Measurements from ENCODE around the gene OPRM1. TPM values are rescaled to one million over a fixed set of nuclear protein-coding genes. Genes with fewer than 3 reads are reported as not detected.

OPRM1 gene
- total RNA-seq, 4 donors from 2014 or later: 0.40 to 1.2 (median 0.88) TPM

- Histone ChIP-seq H3K27ac (replicated peaks in 1 of 4) (no peak overlapping the region), H3K36me3 (no peaks in the 10 kb centered on the region), H3K27me3 (no peaks in the 10 kb centered on the region), H3K9me3 (no peaks in the 10 kb centered on the region), H3K4me1 (peaks cover 0 to 4% (median 2%) of the 10 kb centered on the region in 4 donors), H3K4me3 (no peak overlapping the region)
- TF ChIP-seq, protein P1, sequence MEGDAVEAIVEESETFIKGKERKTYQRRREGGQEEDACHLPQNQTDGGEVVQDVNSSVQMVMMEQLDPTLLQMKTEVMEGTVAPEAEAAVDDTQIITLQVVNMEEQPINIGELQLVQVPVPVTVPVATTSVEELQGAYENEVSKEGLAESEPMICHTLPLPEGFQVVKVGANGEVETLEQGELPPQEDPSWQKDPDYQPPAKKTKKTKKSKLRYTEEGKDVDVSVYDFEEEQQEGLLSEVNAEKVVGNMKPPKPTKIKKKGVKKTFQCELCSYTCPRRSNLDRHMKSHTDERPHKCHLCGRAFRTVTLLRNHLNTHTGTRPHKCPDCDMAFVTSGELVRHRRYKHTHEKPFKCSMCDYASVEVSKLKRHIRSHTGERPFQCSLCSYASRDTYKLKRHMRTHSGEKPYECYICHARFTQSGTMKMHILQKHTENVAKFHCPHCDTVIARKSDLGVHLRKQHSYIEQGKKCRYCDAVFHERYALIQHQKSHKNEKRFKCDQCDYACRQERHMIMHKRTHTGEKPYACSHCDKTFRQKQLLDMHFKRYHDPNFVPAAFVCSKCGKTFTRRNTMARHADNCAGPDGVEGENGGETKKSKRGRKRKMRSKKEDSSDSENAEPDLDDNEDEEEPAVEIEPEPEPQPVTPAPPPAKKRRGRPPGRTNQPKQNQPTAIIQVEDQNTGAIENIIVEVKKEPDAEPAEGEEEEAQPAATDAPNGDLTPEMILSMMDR (IDR thresholded peaks at IDR 0.05): no peak
- TF ChIP-seq EP300 (IDR thresholded peaks at IDR 0.05): no peak
- no peak for TF ChIP-seq POLR2AphosphoS5 (IDR thresholded peaks at IDR 0.05)
- no peak for TF ChIP-seq POLR2A (IDR thresholded peaks at IDR 0.05; ENCODE audit: low read depth)
- intact Hi-C loops (cut with DNase I): no loop called here
- DNase-seq (ENCODE audit: extremely low spot score): no peak
- WGBS: 83% methylated on average over 3 of the region's 3 CpGs
Observed at GRCh38 chr6:154202339-154202738, 163.3 kb downstream of the OPRM1 start.

- WGBS: 89% methylated on average over 6 of the region's 6 CpGs
- TF ChIP-seq, protein P1 (IDR thresholded peaks at IDR 0.05): no peak
- TF ChIP-seq EP300 (IDR thresholded peaks at IDR 0.05) (no peak), POLR2AphosphoS5 (IDR thresholded peaks at IDR 0.05) (no peak), POLR2A (IDR thresholded peaks at IDR 0.05; ENCODE audit: low read depth) (no peak)
- intact Hi-C loops (cut with DNase I): no loop called here
Observed at GRCh38 chr6:154202958-154203357, 163.9 kb downstream of the OPRM1 start.

GRCh38 chr6:154206141-154206540 lies 167.1 kb downstream of the OPRM1 start:
- no peak for DNase-seq (ENCODE audit: extremely low spot score)
- H3K27me3 ChIP-seq: no peaks in the 10 kb centered on the region
- 81% methylated on average over 2 of the region's 2 CpGs for WGBS
- intact Hi-C loops (cut with DNase I): no loop called here
- H3K4me3 ChIP-seq: no peak overlapping the region
- TF ChIP-seq, protein P1 (IDR thresholded peaks at IDR 0.05): no peak
- TF ChIP-seq POLR2A (IDR thresholded peaks at IDR 0.05; ENCODE audit: low read depth) (no peak), POLR2AphosphoS5 (IDR thresholded peaks at IDR 0.05) (no peak), EP300 (IDR thresholded peaks at IDR 0.05) (no peak)
- no peaks in the 10 kb centered on the region for H3K4me1 ChIP-seq
- no peak overlapping the region for H3K27ac ChIP-seq (replicated peaks in 1 of 4)
- H3K36me3 ChIP-seq: no peaks in the 10 kb centered on the region
- no peaks in the 10 kb centered on the region for H3K9me3 ChIP-seq

More at GRCh38 chr6:154202958-154203357, 163.9 kb downstream of the OPRM1 start:
- DNase-seq (ENCODE audit: extremely low spot score): no peak
- H3K4me1 ChIP-seq: no peaks in the 10 kb centered on the region
- H3K4me3 ChIP-seq: no peak overlapping the region
- H3K27me3 ChIP-seq: no peaks in the 10 kb centered on the region
- H3K36me3 ChIP-seq: no peaks in the 10 kb centered on the region
- H3K27ac ChIP-seq (replicated peaks in 1 of 4): no peak overlapping the region
- no peaks in the 10 kb centered on the region for H3K9me3 ChIP-seq

GRCh38 chr6:154206996-154207395 lies 168.0 kb downstream of the OPRM1 start:
- DNase-seq (ENCODE audit: extremely low spot score): no peak
- Histone ChIP-seq H3K9me3 (no peaks in the 10 kb centered on the region), H3K36me3 (no peaks in the 10 kb centered on the region), H3K27ac (replicated peaks in 1 of 4) (no peak overlapping the region), H3K4me1 (no peaks in the 10 kb centered on the region), H3K4me3 (no peak overlapping the region), H3K27me3 (no peaks in the 10 kb centered on the region)
- intact Hi-C loops (cut with DNase I): no loop called here
- WGBS: 56% methylated on average over 4 of the region's 4 CpGs
- TF ChIP-seq POLR2AphosphoS5 (IDR thresholded peaks at IDR 0.05) (no peak), EP300 (IDR thresholded peaks at IDR 0.05) (no peak), POLR2A (IDR thresholded peaks at IDR 0.05; ENCODE audit: low read depth) (no peak)
- TF ChIP-seq, protein P1 (IDR thresholded peaks at IDR 0.05): no peak

- TF ChIP-seq, protein P1 (IDR thresholded peaks at IDR 0.05): no peak
- TF ChIP-seq EP300 (IDR thresholded peaks at IDR 0.05): no peak
- no peak for TF ChIP-seq POLR2A (IDR thresholded peaks at IDR 0.05; ENCODE audit: low read depth)
- no peak for TF ChIP-seq POLR2AphosphoS5 (IDR thresholded peaks at IDR 0.05)
Observed at GRCh38 chr6:154209555-154209954, 170.5 kb downstream of the OPRM1 start.

More at GRCh38 chr6:154209555-154209954, 170.5 kb downstream of the OPRM1 start:
- Histone ChIP-seq H3K4me1 (no peaks in the 10 kb centered on the region), H3K27me3 (no peaks in the 10 kb centered on the region), H3K4me3 (no peak overlapping the region), H3K36me3 (no peaks in the 10 kb centered on the region), H3K27ac (replicated peaks in 1 of 4) (no peak overlapping the region), H3K9me3 (no peaks in the 10 kb centered on the region)
- intact Hi-C loops (cut with DNase I): no loop called here
- DNase-seq (ENCODE audit: extremely low spot score): no peak
- 59% methylated on average over 3 of the region's 3 CpGs for WGBS

Measured in esophagus muscularis mucosa (tissue), 4 donors.